HG02763 (cell line): ENCODE data around the gene FZD10.

Source experiments
- ATAC-seq: cut with Tn5 transposase; IDR thresholded peaks from one replicate; pipeline ENCODE4 v1.9.1; 2021; ENCODE audit warnings: mild to moderate bottlenecking, moderate library complexity; ENCODE audit not compliant: unreplicated experiment

The FZD10 gene

GRCh38 chr12:130162267-130162666 lies at the start of gene FZD10:
FZD10 (plus strand) TSS chr12:130162464; CDS start chr12:130162943, 479 bp downstream.
- ATAC-seq, result no peak

GRCh38 chr12:130114952-130115351 lies 47.3 kb upstream of the FZD10 start:
- no peak for ATAC-seq

- no peak for ATAC-seq
These were observed 46.6 kb upstream of the FZD10 start for GRCh38 chr12:130115646-130116045.

GRCh38 chr12:130116791-130117190 lies 45.5 kb upstream of the FZD10 start:
- ATAC-seq, result no peak

GRCh38 chr12:130117233-130117632 lies 45.0 kb upstream of the FZD10 start:
- ATAC-seq, result no peak

GRCh38 chr12:130117701-130118100 lies 44.6 kb upstream of the FZD10 start:
- ATAC-seq, result no peak

GRCh38 chr12:130118181-130118580 lies 44.1 kb upstream of the FZD10 start:
- ATAC-seq, result no peak

GRCh38 chr12:130119241-130119861 lies 42.9 kb upstream of the FZD10 start:
- no peak for ATAC-seq

GRCh38 chr12:130120012-130120805 lies 42.1 kb upstream of the FZD10 start:
- ATAC-seq, result no peak

- ATAC-seq, result no peak
These were observed 40.9 kb upstream of the FZD10 start for GRCh38 chr12:130121226-130122000.

- no peak for ATAC-seq
These were observed 39.9 kb upstream of the FZD10 start for GRCh38 chr12:130122356-130122755.

GRCh38 chr12:130124106-130124505 lies 38.2 kb upstream of the FZD10 start:
- ATAC-seq, result no peak

- no peak for ATAC-seq
These were observed 37.5 kb upstream of the FZD10 start for GRCh38 chr12:130124605-130125244.

- ATAC-seq, result no peak
These were observed 36.2 kb upstream of the FZD10 start for GRCh38 chr12:130126023-130126432.

GRCh38 chr12:130127532-130127911 lies 34.7 kb upstream of the FZD10 start:
- ATAC-seq, result no peak

GRCh38 chr12:130127912-130128789 lies 34.1 kb upstream of the FZD10 start:
- ATAC-seq, result no peak

- no peak for ATAC-seq
These were observed 33.2 kb upstream of the FZD10 start for GRCh38 chr12:130128790-130129735.

GRCh38 chr12:130130346-130130745 lies 31.9 kb upstream of the FZD10 start:
- ATAC-seq, result no peak

- no peak for ATAC-seq
These were observed 31.2 kb upstream of the FZD10 start for GRCh38 chr12:130131025-130131424.
